GM12801 (cell line): Measurements from ENCODE around the gene PARP15.

Experiments
- CTCF ChIP-seq: IDR thresholded peaks from one replicate; pipeline ENCODE4 v1.5.1; 2011; ENCODE audit warnings: control low read depth; ENCODE audit not compliant: insufficient read length; ENCODE audit errors: extremely low read depth

The PARP15 gene

GRCh38 chr3:122665226-122665786 is 87.9 kb downstream of the PARP15 start:
- TF ChIP-seq CTCF: no peak

GRCh38 chr3:122665881-122666280 is 88.4 kb downstream of the PARP15 start:
- TF ChIP-seq CTCF: no peak

- TF ChIP-seq CTCF: no peak
These were observed 91.7 kb downstream of the PARP15 start for GRCh38 chr3:122668930-122669730.

- TF ChIP-seq CTCF: no peak
These were observed 94.1 kb downstream of the PARP15 start for GRCh38 chr3:122671553-122671952.

GRCh38 chr3:122674339-122674738 is 96.9 kb downstream of the PARP15 start:
- TF ChIP-seq CTCF: no peak

GRCh38 chr3:122676759-122677158 is 99.3 kb downstream of the PARP15 start:
- no peak for TF ChIP-seq CTCF

GRCh38 chr3:122677216-122677615 is 99.8 kb downstream of the PARP15 start:
- TF ChIP-seq CTCF: no peak
